ENCODE data around the gene RNF214.

DNA sequence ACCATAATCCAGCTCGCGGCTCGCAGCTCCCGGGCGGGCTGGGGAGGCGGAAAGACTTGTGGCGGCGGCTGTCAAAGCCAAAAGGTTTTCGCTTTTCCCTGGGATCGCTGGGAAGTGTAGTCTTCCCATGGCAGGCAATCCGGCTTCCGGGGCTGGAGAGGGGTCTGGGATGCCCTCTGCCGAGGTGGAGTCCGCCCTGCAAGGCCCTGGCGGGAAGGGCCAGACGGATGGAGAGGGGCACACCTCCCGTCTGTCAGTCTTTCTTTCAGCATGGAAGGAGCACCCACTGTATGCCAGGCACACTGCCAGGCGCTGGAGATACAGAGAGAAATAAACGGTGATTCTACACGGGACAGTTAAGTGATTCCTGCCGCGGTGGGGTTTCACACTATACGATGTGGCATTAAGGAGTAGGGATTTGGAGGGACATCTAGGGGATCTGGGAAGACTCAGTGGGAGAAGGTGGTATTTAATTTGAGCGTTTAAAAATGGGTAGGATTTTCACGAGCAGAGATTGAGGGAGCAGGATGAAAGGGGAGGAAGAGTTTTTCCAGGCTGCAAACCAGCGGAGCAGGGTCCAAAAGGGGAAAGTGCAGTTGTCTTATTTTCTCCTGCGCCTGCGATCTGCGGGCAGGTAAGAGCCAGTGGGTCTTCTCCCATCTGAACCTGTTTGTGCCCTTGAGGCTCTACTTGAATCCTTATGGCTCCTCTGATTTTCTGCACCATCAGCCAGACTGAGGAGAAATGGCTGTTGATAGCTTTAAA, 83.9 kb downstream of the RNF214 start, which contains the start of gene BACE1:
- TF ChIP-seq, protein P1, sequence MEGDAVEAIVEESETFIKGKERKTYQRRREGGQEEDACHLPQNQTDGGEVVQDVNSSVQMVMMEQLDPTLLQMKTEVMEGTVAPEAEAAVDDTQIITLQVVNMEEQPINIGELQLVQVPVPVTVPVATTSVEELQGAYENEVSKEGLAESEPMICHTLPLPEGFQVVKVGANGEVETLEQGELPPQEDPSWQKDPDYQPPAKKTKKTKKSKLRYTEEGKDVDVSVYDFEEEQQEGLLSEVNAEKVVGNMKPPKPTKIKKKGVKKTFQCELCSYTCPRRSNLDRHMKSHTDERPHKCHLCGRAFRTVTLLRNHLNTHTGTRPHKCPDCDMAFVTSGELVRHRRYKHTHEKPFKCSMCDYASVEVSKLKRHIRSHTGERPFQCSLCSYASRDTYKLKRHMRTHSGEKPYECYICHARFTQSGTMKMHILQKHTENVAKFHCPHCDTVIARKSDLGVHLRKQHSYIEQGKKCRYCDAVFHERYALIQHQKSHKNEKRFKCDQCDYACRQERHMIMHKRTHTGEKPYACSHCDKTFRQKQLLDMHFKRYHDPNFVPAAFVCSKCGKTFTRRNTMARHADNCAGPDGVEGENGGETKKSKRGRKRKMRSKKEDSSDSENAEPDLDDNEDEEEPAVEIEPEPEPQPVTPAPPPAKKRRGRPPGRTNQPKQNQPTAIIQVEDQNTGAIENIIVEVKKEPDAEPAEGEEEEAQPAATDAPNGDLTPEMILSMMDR (IDR thresholded peaks at IDR 0.05; ENCODE audit: low read depth, low read length, poor library complexity, severe bottlenecking): no peak
- TF ChIP-seq EZH2phosphoT487 (IDR thresholded peaks at IDR 0.05; ENCODE audit: borderline replicate concordance, low read length): no peak
